Central memory CD4-positive, alpha-beta T cell (primary cell): Measurements from ENCODE around the gene RUBCNL.

Experiments used
- DNase-seq: peaks from one replicate; pipeline ENCODE4 v3.0.0; 2022

The RUBCNL gene

GRCh38 chr13:46297361-46297811, 89.7 kb downstream of the RUBCNL start:
- no peak for DNase-seq

GRCh38 chr13:46296921-46297320, 90.1 kb downstream of the RUBCNL start:
- DNase-seq: no peak

- no peak for DNase-seq
Observed at GRCh38 chr13:46296115-46296822, 90.8 kb downstream of the RUBCNL start.

GRCh38 chr13:46295491-46296114, 91.4 kb downstream of the RUBCNL start:
- peak; percentile 88 for DNase-seq

GRCh38 chr13:46293436-46293835, 93.6 kb downstream of the RUBCNL start:
- DNase-seq: no peak
